HG03139 (cell line): ENCODE results near the gene WRAP53.

Experiments used
- ATAC-seq: cut with Tn5 transposase; IDR thresholded peaks from one replicate; pipeline ENCODE4 v1.9.1; 2021; ENCODE audit not compliant: unreplicated experiment

The WRAP53 gene

GRCh38 chr17:7740481-7741001 is 52.3 kb downstream of the WRAP53 start:
- no peak for ATAC-seq

- no peak for ATAC-seq
Measured at GRCh38 chr17:7742729-7743128, 54.5 kb downstream of the WRAP53 start.

- no peak for ATAC-seq
Measured at GRCh38 chr17:7744416-7744815, 56.1 kb downstream of the WRAP53 start.

- ATAC-seq, result no peak
Measured at GRCh38 chr17:7745748-7746470, 57.6 kb downstream of the WRAP53 start.

GRCh38 chr17:7747635-7748071 is 59.4 kb downstream of the WRAP53 start:
- ATAC-seq, result no peak

GRCh38 chr17:7748076-7748775 is 59.9 kb downstream of the WRAP53 start:
- ATAC-seq, result no peak

GRCh38 chr17:7750321-7750821 is 62.1 kb downstream of the WRAP53 start:
- ATAC-seq, result no peak
